ENCODE results near the gene DNMT3A. TPM values are rescaled to one million over a fixed set of nuclear protein-coding genes. Genes with fewer than 3 reads are reported as not detected.

Gene DNMT3A
- total and polyA plus RNA-seq, 7 donors = 4.4 to 30.2 (median 18.1) TPM

GRCh38 chr2:25310709-25310964, 31.1 kb downstream of the DNMT3A start:
- Histone ChIP-seq H3K4me1 (peaks cover 0 to 97% (median 85%) of the 10 kb centered on the region in 4 donors), H3K27me3 (no peaks in the 10 kb centered on the region), H3K27ac (peak overlapping the region; percentile 50 to 79 (median 54)), H3K4me3 (no peak overlapping the region), H3K9me3 (no peaks in the 10 kb centered on the region), H3K36me3 (peaks cover 0 to 17% (median 10%) of the 10 kb centered on the region in 4 donors)
- TF ChIP-seq CTCF (IDR thresholded peaks at IDR 0.05) (no peak), POLR2AphosphoS5 (IDR thresholded peaks at IDR 0.05) (no peak), EP300 (IDR thresholded peaks at IDR 0.05) (no peak), POLR2A (IDR thresholded peaks at IDR 0.05) (no peak)
- 56 to 75% methylated on average over 5 of the region's 5 CpGs for WGBS, 2 donors
- intact Hi-C loops (cut with DNase I) = no loop called here
- DNase-seq = no peak

GRCh38 chr2:25309402-25309801, 32.3 kb downstream of the DNMT3A start:
- Histone ChIP-seq H3K4me1 (peaks cover 0 to 97% (median 85%) of the 10 kb centered on the region in 4 donors), H3K27me3 (no peaks in the 10 kb centered on the region), H3K9me3 (no peaks in the 10 kb centered on the region), H3K27ac (no peak overlapping the region), H3K4me3 (no peak overlapping the region), H3K36me3 (peaks cover 0 to 17% (median 10%) of the 10 kb centered on the region in 4 donors)
- DNase-seq = no peak
- TF ChIP-seq POLR2AphosphoS5 (IDR thresholded peaks at IDR 0.05) = no peak
- no peak for TF ChIP-seq EP300 (IDR thresholded peaks at IDR 0.05)
- no peak for TF ChIP-seq POLR2A (IDR thresholded peaks at IDR 0.05)
- TF ChIP-seq CTCF (IDR thresholded peaks at IDR 0.05) = peak in 2 of 4 experiments; percentile 35 to 44
- intact Hi-C loops (cut with DNase I) = loop anchor here (5.0 kb wide), 1 partner anchor 33 kb away; the partner anchor contains the start of gene DNMT3A
- 70 to 72% methylated on average over 10 of the region's 10 CpGs for WGBS, 2 donors

GRCh38 chr2:25308599-25308998, 33.1 kb downstream of the DNMT3A start:
- Histone ChIP-seq H3K4me3 (no peak overlapping the region), H3K4me1 (peaks cover 0 to 97% (median 81%) of the 10 kb centered on the region in 4 donors), H3K27ac (no peak overlapping the region), H3K27me3 (no peaks in the 10 kb centered on the region), H3K36me3 (peaks cover 0 to 19% (median 9%) of the 10 kb centered on the region in 4 donors), H3K9me3 (no peaks in the 10 kb centered on the region)
- intact Hi-C loops (cut with DNase I) = loop anchor here (5.0 kb wide), 1 partner anchor 34 kb away; the partner anchor contains the start of gene DNMT3A
- 87 to 89% methylated on average over 6 of the region's 6 CpGs for WGBS, 2 donors
- TF ChIP-seq POLR2AphosphoS5 (IDR thresholded peaks at IDR 0.05) = no peak
- no peak for TF ChIP-seq EP300 (IDR thresholded peaks at IDR 0.05)
- no peak for TF ChIP-seq POLR2A (IDR thresholded peaks at IDR 0.05)
- no peak for TF ChIP-seq CTCF (IDR thresholded peaks at IDR 0.05)
- no peak for DNase-seq

- H3K27ac ChIP-seq = no peak overlapping the region
- H3K4me3 ChIP-seq = no peak overlapping the region
- peaks cover 0 to 100% (median 85%) of the 10 kb centered on the region in 4 donors for H3K4me1 ChIP-seq
- intact Hi-C loops (cut with DNase I) = loop anchor here (5.0 kb wide), 1 partner anchor 34 kb away; the partner anchor contains the start of gene DNMT3A
- 79 to 82% methylated on average over 7 of the region's 7 CpGs for WGBS, 2 donors
- H3K36me3 ChIP-seq = peaks cover 0 to 19% (median 5%) of the 10 kb centered on the region in 4 donors
- TF ChIP-seq POLR2A (IDR thresholded peaks at IDR 0.05) (no peak), CTCF (IDR thresholded peaks at IDR 0.05) (no peak), EP300 (IDR thresholded peaks at IDR 0.05) (no peak), POLR2AphosphoS5 (IDR thresholded peaks at IDR 0.05) (no peak)
- H3K9me3 ChIP-seq = no peaks in the 10 kb centered on the region
- DNase-seq = no peak
- H3K27me3 ChIP-seq = no peaks in the 10 kb centered on the region
Observed at GRCh38 chr2:25307949-25308557, 33.7 kb downstream of the DNMT3A start.

Data from sigmoid colon (tissue), 7 donors.